Kidney epithelial cell (primary cell): ENCODE measurements around the gene ADK. TPM values are rescaled to one million over a fixed set of nuclear protein-coding genes. Genes with fewer than 3 reads are reported as not detected.

Experiments used
- DNase-seq: peaks from one replicate; pipeline ENCODE4 v3.0.0-alpha.2; 2010; ENCODE audit warnings: low read depth
- H3K27me3 ChIP-seq: 2 replicates; pipeline ENCODE4 v1.6.0; 2011; ENCODE audit warnings: low read length; ENCODE audit not compliant: control insufficient read depth, insufficient read depth
- H3K36me3 ChIP-seq: 2 replicates; pipeline ENCODE4 v1.5.1; 2011; ENCODE audit warnings: low read length; ENCODE audit not compliant: control insufficient read depth, insufficient read depth
- H3K4me3 ChIP-seq: 2 replicates; pipeline ENCODE4 v1.5.1; 2011; ENCODE audit warnings: low read depth, mild to moderate bottlenecking, control low read depth, low read length
- CTCF ChIP-seq: IDR thresholded peaks from 2 replicates; pipeline ENCODE4 v1.5.1; 2011; ENCODE audit warnings: mild to moderate bottlenecking, moderate library complexity, low read length, control low read depth, inconsistent platforms; ENCODE audit not compliant: insufficient read depth, poor library complexity, severe bottlenecking
- total RNA-seq: library from RNA; depleted of rRNA; stranded (reverse); fragments of >200 nt; gene quantifications from 2 replicates; pipeline ENCODE4 v1.2.3, GENCODE V29; 2015

Gene ADK
- total RNA-seq, 1 donor from 2014 or later: 43.6 TPM

- no peak for TF ChIP-seq CTCF
- no peaks in the 10 kb centered on the region for H3K36me3 ChIP-seq
- no peak for DNase-seq
- H3K27me3 ChIP-seq: no peaks in the 10 kb centered on the region
- H3K4me3 ChIP-seq: no peak overlapping the region
Measured at GRCh38 chr10:74754381-74754821, 603.4 kb downstream of the ADK start.

GRCh38 chr10:74755273-74755672 lies 604.3 kb downstream of the ADK start:
- no peaks in the 10 kb centered on the region for H3K36me3 ChIP-seq
- H3K4me3 ChIP-seq: no peak overlapping the region
- TF ChIP-seq CTCF: no peak
- H3K27me3 ChIP-seq: no peaks in the 10 kb centered on the region
- no peak for DNase-seq

Other genes starting within 250 kb of the ADK start
- gene PLAU, start 240.1 kb upstream of the ADK start, total RNA-seq: 709 and 758 TPM in 2 replicates
- gene VCL, start 153.1 kb upstream of the ADK start, total RNA-seq: 148 and 151 TPM in 2 replicates
- gene AP3M1, start 393 bp upstream of the ADK start, total RNA-seq: 30.5 and 31.0 TPM in 2 replicates